Cerebellar cortex (tissue), 1 donor: ENCODE results near the gene URI1.
"Not testable (repeated sequence)": the region's sequence is repeated elsewhere in the genome, so short reads cannot be mapped to it uniquely, and the experiment has no call there.

Experiments used
- DNase-seq: peaks from one replicate; pipeline ENCODE4 v3.0.0-alpha.2; 2015; ENCODE audit warnings: low spot score

URI1 gene

GRCh38 chr19:29942404-29943261 lies 594 bp downstream of the URI1 start:
- DNase-seq = peak; percentile 34

DNA sequence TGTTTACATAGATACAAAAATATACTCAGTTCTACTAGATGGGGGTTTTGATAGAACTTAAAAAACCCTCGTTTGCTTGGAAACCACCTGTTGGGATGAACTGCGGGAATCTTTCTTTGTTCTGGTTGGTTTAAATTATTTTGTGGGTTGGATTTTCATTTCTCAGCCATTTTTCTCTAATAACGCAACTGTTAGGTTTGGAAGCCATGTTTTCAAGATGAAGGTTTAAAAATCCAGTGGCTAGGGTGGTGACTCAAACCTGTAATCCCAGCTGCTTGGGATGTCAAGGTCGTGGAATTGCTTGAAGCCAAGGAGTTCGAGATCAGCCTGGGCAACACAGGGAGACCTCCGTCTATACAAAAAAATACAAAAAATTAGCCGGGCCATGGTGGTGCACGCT lies 1.6 kb downstream of the URI1 start:
- DNase-seq = no peak

GRCh38 chr19:29944390-29945012 lies 2.5 kb downstream of the URI1 start:
- DNase-seq = no peak

DNA sequence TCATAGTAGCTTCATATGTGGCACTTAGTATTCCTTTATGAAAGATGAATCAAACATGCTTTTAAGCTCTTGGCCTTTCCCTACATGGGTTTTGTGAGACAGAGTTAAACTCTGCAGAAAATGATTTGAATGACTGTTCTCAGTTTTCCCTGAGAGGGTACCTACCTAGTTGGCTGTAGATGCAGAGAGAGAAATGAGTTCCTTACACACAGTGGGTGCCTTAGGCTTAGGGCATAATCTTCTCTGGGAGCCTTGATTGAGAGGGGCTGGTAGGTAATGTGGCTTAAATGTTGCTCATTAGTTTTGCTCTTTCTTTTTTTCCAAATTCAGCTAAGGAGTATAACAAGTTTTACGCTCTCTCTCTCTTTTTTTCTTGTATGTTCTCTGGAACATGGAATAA lies 3.0 kb downstream of the URI1 start:
- DNase-seq = no peak

- no peak for DNase-seq
These were observed 3.4 kb downstream of the URI1 start for GRCh38 chr19:29945433-29945832.

DNA sequence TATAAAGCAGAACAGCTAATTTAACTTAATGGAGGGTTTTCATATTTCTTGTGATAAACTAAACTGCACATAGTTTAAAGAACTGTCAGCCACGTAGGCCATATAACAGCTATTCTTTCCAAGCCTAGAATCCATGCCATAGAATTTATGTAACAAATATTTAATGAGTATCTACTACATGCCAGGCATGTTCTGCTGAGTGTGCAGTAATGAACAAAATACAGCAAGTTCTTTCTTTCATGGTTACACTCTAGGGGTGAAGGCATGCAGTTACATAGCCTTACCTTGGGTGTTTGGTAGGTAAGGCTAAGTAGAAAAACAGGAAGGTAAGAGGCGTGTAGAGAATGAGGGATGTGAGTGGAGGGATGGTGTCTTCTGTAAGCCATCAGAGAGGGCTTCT lies 4.6 kb downstream of the URI1 start:
- DNase-seq = no peak

DNA sequence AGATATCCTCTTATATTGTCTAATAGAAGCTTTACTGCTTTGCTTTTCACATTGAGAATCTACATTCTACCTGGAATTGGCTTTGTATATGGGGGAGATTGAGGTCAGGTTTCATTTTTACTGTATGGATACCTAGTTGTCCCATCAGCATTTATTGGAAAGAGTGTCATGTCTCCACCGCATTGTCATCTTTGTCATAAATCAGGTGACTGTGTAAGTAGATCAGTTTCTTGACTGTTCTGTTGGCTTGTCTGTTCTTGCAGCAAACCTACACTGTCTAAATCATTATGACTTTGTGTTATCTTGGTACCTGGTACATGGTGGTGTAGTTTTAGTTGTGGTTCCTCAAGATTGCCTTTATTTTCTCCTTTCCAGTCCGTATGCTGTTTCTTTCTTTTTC lies 5.8 kb downstream of the URI1 start:
- DNase-seq = no peak

- not testable (repeated sequence) for DNase-seq
These were observed 6.9 kb downstream of the URI1 start for GRCh38 chr19:29948759-29949470.

DNA sequence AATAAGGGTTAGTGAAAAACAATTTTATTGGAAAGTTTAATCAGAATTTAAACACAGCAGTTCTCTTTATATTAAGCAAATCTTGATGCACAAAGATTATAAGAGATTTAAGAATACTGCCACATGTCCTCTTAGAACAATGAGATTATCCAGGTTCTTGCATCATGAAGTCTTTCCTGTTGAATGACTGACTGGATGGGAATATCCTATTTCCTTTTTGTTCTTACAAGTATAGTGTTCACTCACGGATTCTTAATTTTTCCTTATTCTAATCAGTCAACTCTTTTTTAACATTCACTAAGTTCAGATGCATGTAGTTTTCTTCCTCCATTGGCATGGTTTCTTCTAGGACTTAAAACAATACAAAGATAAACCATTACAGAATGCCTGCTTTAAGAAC lies 10.1 kb downstream of the URI1 start:
- DNase-seq = no peak

GRCh38 chr19:29952646-29953045 lies 10.6 kb downstream of the URI1 start:
- DNase-seq = no peak

GRCh38 chr19:29953352-29954247 lies 11.6 kb downstream of the URI1 start:
- DNase-seq = no peak

DNA sequence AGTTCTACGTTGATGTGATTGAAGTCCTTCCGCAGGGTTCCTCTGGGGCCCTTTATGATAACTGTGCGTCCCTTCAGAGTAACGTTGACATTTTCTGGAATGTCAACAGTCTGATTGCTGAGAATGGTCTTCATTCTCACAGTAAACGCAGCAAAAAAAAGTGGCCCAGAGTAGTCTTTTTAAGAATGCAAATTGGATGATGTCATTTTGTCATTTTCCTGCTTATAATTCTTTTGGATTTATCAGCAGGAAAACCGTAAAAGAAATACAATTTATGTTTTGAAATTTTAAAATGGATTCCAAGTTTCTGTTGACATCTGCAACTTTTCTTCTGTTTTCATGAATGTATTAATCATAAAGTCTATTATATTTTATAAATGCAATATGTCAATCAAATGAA lies 14.8 kb downstream of the URI1 start:
- DNase-seq = no peak

GRCh38 chr19:29961311-29961710 lies 19.3 kb downstream of the URI1 start:
- no peak for DNase-seq

DNA sequence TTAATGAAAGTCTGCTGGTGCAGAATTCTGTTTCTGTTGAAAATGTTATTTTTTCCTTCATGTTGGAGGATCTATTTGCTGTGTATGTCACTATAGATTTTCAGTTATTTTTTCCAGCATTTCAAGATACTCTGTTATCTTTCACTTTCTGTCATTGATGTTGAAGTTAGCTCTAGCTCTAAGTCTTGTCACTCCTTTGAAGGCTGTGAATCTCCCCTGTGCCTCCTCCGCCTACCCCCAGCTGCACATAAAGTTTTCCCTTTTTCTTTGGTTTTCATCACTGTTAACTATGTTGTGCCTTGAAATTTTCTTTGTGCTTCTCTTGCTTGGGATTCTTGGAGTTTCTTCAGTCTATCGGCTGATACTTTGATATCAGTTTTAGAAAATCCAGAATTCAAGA lies 20.8 kb downstream of the URI1 start:
- no peak for DNase-seq

DNA sequence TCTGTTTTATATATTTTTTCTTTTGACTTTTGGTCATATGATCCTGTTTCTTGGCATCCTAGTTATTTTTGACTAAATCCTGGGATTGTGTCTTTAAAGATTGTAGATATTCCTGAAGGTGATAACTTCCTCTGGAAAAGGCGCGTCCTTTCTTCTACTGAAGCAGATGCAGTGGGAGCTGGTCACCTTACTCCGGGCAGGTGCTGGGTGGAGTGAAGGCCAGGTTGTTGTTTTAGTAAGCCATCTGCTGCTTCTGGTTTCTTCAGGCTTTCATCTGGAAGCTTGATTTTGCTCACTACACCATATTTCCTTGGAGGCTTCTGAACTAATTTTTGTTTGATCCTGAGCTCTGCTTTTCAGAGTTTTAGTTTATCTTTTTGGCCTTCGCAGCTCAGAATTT lies 21.5 kb downstream of the URI1 start:
- no peak for DNase-seq

GRCh38 chr19:29964171-29964570 lies 22.1 kb downstream of the URI1 start:
- no peak for DNase-seq

DNA sequence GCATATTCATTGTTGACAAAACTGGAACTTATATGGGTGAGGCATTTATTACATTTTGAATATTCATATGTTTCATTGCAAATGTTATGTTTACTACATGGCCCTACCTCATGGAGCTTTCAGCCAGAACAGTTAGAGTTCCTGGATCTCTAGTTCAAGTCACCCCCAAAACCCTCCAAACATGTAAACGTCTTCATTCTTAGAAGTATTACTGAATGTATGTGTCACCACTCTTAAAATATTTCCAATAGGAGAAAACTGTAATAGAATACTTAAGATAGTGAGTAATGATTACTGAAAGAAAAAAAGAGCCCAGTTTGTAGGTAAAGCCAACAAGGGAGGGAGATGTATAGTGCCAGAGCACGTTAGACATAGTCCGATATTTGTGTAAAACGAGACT lies 23.5 kb downstream of the URI1 start:
- DNase-seq = no peak

DNA sequence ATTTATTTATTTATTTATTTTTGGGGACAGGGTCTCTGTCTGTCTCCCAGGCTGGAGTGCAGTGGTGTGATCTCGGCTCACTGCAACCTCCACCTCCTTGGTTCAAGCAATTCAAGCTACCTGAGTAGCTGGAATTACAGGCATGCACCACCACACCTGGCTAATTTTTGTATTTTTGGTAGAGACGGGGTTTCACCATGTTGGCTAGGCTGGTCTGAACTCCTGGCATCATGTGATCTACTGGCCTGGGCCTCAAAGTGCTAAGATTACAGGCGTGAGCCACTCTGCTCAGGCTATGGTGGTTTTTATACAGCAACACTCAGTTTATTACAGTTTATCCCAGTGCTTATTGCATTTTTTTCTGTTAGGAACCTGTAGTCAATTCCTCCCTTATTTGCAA lies 24.1 kb downstream of the URI1 start:
- not testable (repeated sequence) for DNase-seq

GRCh38 chr19:29966588-29967249 lies 24.7 kb downstream of the URI1 start:
- DNase-seq = peak; percentile 43

- no peak for DNase-seq
These were observed 25.6 kb downstream of the URI1 start for GRCh38 chr19:29967623-29968022.

- DNase-seq = no peak
These were observed 27.9 kb downstream of the URI1 start for GRCh38 chr19:29969891-29970290.
